HepG2 (cell line): ENCODE measurements around the gene RPS23. TPM values are rescaled to one million over a fixed set of nuclear protein-coding genes. Genes with fewer than 3 reads are reported as not detected.
A peak's percentile ranks its signal among the peaks of the same experiment; 100 is the strongest.

Experiments
- GPN1 ChIP-seq: sonication (generic); formaldehyde crosslinking; IDR thresholded peaks from 2 replicates; pipeline ENCODE4 v1.5.1; 2020; ENCODE audit warnings: missing genetic modification reagents, borderline replicate concordance
- HMG20A ChIP-seq: IDR thresholded peaks from 2 replicates; pipeline ENCODE4 v1.6.1; 2016; ENCODE audit warnings: borderline replicate concordance
- HNRNPK ChIP-seq: fragments of 200-400 bp; formaldehyde crosslinking; IDR thresholded peaks from 2 replicates; pipeline ENCODE4 v1.6.1; 2018; ENCODE audit warnings: low read length, low read depth, moderate library complexity, mild to moderate bottlenecking; ENCODE audit not compliant: poor library complexity, severe bottlenecking
- ZNF441 ChIP-seq: sonication (generic); formaldehyde crosslinking; IDR thresholded peaks from 2 replicates; pipeline ENCODE4 v1.7.0; 2021; ENCODE audit warnings: missing genetic modification reagents, borderline replicate concordance
- ZNF543 ChIP-seq: sonication (generic); formaldehyde crosslinking; IDR thresholded peaks from 2 replicates; pipeline ENCODE4 v1.4.0; 2020; ENCODE audit warnings: mild to moderate bottlenecking, missing genetic modification reagents
- ZNF660 ChIP-seq: sonication (generic); formaldehyde crosslinking; IDR thresholded peaks from 2 replicates; pipeline ENCODE4 v1.5.1; 2020; ENCODE audit warnings: mild to moderate bottlenecking, low read depth, missing genetic modification reagents, borderline replicate concordance
- ZNF850 ChIP-seq: sonication (generic); formaldehyde crosslinking; conservative IDR thresholded peaks from 2 replicates; pipeline ENCODE4 v1.9.0; 2021; ENCODE audit warnings: mild to moderate bottlenecking, missing genetic modification reagents
- polyA plus RNA-seq, 8 experiments: library from polyadenylated mRNA; depleted of rRNA in 3 of 8; stranded (reverse) in 7 of 8; unstranded in 1 of 8; fragments of >200 nt; fragmentation: Illumina TruSeq in 4 of 8; extraction: Trizol in 4 of 8; gene quantifications; 2 replicates each; pipeline versions ENCODE4 v1.2.1 to v1.2.3, GENCODE V29; 2011 to 2016; ENCODE audit warnings: low read depth in 4 of 8, missing spikeins in 1 of 8, mixed read lengths in 1 of 8; ENCODE audit not compliant: insufficient read depth in 1 of 8
- total RNA-seq, 5 experiments: library from RNA; depleted of rRNA; stranded (reverse); fragments of >200 nt; fragmentation: Illumina TruSeq; extraction: Trizol; gene quantifications; 2 replicates each; pipeline ENCODE4 v1.2.3, GENCODE V29; 2016; ENCODE audit warnings: low read depth in 1 of 5
- TF ChIP-seq, protein P1 (sequence below): sonication (generic); formaldehyde crosslinking; IDR thresholded peaks from 2 replicates; pipeline ENCODE4 v1.4.0; 2020; ENCODE audit warnings: missing genetic modification reagents
- TF ChIP-seq, protein P2 (sequence below): sonication (generic); formaldehyde crosslinking; IDR thresholded peaks from 2 replicates; pipeline ENCODE4 v1.5.0; 2020; ENCODE audit warnings: mild to moderate bottlenecking, missing genetic modification reagents, borderline replicate concordance
- TF ChIP-seq, protein P3 (sequence below): sonication (generic); formaldehyde crosslinking; IDR thresholded peaks from 2 replicates; pipeline ENCODE4 v1.9.0; 2021; ENCODE audit warnings: missing genetic modification reagents, borderline replicate concordance
- TF ChIP-seq, protein P4 (sequence below): sonication (generic); formaldehyde crosslinking; IDR thresholded peaks from 2 replicates; pipeline ENCODE4 v1.8.0; 2022; ENCODE audit warnings: missing genetic modification reagents, mild to moderate bottlenecking, inconsistent platforms, borderline replicate concordance
- TF ChIP-seq, protein P5 (sequence below): IDR thresholded peaks from 2 replicates; pipeline ENCODE4 v1.6.1; 2016; ENCODE audit warnings: missing compliant biosample characterization, missing genetic modification reagents, borderline replicate concordance

RPS23 gene
- total and polyA plus RNA-seq, 2 of the 13 experiments (the other 11 are each of a cell fraction or from before 2014, with no cell fraction given) = 3,088 to 3,235 TPM

DNA sequence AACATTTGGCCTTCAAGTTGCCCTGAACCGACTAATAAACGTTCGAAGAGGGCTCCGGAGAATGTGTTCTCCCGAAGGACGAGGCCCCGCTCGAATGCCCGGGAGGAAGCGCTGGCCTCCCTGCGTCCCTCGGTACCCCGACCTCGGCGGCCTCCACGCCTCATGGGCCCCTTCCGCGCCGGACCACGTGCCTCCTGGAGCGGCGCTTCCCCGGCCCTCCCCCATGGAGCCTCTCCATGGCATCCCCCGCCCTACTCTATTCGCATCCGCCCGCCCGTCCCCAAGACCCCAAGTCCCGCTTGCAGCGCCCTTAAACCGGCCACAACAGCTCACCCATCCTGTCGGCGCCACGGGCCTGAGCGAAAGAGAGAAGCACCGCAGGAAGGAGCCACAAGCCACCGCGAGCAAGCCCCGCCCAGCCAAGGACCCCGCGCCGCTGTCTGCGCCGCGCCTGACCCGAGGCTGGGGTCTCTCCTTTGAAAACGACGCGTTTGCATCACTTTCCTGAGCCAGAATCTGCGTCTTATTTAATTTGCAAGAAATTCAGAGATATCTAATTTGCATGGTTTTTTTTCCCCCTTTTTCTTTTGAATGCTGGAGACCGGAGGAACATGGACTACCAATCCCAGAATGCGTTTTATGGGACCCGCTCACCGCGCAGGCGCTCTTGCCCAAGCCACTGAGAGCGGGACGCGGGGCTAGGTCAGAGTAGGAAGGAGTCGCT lies at the start of gene RPS23 (continued):
- TF ChIP-seq, protein P1, sequence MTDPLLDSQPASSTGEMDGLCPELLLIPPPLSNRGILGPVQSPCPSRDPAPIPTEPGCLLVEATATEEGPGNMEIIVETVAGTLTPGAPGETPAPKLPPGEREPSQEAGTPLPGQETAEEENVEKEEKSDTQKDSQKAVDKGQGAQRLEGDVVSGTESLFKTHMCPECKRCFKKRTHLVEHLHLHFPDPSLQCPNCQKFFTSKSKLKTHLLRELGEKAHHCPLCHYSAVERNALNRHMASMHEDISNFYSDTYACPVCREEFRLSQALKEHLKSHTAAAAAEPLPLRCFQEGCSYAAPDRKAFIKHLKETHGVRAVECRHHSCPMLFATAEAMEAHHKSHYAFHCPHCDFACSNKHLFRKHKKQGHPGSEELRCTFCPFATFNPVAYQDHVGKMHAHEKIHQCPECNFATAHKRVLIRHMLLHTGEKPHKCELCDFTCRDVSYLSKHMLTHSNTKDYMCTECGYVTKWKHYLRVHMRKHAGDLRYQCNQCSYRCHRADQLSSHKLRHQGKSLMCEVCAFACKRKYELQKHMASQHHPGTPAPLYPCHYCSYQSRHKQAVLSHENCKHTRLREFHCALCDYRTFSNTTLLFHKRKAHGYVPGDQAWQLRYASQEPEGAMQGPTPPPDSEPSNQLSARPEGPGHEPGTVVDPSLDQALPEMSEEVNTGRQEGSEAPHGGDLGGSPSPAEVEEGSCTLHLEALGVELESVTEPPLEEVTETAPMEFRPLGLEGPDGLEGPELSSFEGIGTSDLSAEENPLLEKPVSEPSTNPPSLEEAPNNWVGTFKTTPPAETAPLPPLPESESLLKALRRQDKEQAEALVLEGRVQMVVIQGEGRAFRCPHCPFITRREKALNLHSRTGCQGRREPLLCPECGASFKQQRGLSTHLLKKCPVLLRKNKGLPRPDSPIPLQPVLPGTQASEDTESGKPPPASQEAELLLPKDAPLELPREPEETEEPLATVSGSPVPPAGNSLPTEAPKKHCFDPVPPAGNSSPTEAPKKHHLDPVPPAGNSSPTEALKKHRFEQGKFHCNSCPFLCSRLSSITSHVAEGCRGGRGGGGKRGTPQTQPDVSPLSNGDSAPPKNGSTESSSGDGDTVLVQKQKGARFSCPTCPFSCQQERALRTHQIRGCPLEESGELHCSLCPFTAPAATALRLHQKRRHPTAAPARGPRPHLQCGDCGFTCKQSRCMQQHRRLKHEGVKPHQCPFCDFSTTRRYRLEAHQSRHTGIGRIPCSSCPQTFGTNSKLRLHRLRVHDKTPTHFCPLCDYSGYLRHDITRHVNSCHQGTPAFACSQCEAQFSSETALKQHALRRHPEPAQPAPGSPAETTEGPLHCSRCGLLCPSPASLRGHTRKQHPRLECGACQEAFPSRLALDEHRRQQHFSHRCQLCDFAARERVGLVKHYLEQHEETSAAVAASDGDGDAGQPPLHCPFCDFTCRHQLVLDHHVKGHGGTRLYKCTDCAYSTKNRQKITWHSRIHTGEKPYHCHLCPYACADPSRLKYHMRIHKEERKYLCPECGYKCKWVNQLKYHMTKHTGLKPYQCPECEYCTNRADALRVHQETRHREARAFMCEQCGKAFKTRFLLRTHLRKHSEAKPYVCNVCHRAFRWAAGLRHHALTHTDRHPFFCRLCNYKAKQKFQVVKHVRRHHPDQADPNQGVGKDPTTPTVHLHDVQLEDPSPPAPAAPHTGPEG (CRISPR knock-in tag) = peak; percentile 86
- TF ChIP-seq, protein P2, sequence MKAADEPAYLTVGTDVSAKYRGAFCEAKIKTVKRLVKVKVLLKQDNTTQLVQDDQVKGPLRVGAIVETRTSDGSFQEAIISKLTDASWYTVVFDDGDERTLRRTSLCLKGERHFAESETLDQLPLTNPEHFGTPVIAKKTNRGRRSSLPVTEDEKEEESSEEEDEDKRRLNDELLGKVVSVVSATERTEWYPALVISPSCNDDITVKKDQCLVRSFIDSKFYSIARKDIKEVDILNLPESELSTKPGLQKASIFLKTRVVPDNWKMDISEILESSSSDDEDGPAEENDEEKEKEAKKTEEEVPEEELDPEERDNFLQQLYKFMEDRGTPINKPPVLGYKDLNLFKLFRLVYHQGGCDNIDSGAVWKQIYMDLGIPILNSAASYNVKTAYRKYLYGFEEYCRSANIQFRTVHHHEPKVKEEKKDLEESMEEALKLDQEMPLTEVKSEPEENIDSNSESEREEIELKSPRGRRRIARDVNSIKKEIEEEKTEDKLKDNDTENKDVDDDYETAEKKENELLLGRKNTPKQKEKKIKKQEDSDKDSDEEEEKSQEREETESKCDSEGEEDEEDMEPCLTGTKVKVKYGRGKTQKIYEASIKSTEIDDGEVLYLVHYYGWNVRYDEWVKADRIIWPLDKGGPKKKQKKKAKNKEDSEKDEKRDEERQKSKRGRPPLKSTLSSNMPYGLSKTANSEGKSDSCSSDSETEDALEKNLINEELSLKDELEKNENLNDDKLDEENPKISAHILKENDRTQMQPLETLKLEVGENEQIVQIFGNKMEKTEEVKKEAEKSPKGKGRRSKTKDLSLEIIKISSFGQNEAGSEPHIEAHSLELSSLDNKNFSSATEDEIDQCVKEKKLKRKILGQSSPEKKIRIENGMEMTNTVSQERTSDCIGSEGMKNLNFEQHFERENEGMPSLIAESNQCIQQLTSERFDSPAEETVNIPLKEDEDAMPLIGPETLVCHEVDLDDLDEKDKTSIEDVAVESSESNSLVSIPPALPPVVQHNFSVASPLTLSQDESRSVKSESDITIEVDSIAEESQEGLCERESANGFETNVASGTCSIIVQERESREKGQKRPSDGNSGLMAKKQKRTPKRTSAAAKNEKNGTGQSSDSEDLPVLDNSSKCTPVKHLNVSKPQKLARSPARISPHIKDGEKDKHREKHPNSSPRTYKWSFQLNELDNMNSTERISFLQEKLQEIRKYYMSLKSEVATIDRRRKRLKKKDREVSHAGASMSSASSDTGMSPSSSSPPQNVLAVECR (CRISPR knock-in tag) = peak; percentile 72
- TF ChIP-seq, protein P3, sequence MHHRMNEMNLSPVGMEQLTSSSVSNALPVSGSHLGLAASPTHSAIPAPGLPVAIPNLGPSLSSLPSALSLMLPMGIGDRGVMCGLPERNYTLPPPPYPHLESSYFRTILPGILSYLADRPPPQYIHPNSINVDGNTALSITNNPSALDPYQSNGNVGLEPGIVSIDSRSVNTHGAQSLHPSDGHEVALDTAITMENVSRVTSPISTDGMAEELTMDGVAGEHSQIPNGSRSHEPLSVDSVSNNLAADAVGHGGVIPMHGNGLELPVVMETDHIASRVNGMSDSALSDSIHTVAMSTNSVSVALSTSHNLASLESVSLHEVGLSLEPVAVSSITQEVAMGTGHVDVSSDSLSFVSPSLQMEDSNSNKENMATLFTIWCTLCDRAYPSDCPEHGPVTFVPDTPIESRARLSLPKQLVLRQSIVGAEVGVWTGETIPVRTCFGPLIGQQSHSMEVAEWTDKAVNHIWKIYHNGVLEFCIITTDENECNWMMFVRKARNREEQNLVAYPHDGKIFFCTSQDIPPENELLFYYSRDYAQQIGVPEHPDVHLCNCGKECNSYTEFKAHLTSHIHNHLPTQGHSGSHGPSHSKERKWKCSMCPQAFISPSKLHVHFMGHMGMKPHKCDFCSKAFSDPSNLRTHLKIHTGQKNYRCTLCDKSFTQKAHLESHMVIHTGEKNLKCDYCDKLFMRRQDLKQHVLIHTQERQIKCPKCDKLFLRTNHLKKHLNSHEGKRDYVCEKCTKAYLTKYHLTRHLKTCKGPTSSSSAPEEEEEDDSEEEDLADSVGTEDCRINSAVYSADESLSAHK (CRISPR knock-in tag) = no peak
- TF ChIP-seq ZNF441 (CRISPR knock-in tag) (no peak), ZNF660 (CRISPR knock-in tag) (0 out of 2 replicates have a peak, but pooled peaks have one; percentile 54), ZNF850 (CRISPR knock-in tag) (no peak), HNRNPK (peak; percentile 65), ZNF543 (CRISPR knock-in tag) (peak; percentile 23; the same call in 1 of the 2 replicates), HMG20A (CRISPR knock-in tag) (no peak), GPN1 (no peak)
- TF ChIP-seq, protein P4, sequence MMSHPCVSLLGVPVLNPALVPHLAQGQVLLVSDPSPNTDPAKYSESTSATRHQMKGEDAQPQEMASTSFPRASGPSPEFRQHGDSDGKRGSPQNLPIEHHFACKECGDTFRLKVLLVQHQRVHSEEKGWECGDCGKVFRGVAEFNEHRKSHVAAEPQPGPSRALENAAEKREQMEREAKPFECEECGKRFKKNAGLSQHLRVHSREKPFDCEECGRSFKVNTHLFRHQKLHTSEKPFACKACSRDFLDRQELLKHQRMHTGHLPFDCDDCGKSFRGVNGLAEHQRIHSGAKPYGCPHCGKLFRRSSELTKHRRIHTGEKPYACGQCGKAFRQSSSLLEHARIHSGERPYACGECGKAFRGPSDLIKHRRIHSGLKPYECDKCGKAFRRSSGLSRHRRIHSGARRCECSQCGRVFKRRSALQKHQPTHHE (CRISPR knock-in tag) = no peak
- TF ChIP-seq, protein P5, sequence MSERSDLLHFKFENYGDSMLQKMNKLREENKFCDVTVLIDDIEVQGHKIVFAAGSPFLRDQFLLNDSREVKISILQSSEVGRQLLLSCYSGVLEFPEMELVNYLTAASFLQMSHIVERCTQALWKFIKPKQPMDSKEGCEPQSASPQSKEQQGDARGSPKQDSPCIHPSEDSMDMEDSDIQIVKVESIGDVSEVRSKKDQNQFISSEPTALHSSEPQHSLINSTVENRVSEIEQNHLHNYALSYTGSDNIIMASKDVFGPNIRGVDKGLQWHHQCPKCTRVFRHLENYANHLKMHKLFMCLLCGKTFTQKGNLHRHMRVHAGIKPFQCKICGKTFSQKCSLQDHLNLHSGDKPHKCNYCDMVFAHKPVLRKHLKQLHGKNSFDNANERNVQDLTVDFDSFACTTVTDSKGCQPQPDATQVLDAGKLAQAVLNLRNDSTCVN (CRISPR knock-in tag) = no peak
